HEK293 (cell line): Measurements from ENCODE around the gene FRMPD2.

ENCODE experiments used
- CTCF ChIA-PET: fragments of 350-600 bp; formaldehyde crosslinking; extraction: SDS; loops from one replicate; lab custom pipeline; 2021; ENCODE audit warnings: antibody characterized with exemption; lab: Yijun Ruan, JAX
- POLR2A ChIA-PET: fragments of 300-600 bp; formaldehyde crosslinking; extraction: SDS; loops from one replicate; lab custom pipeline; 2020; ENCODE audit warnings: antibody characterized with exemption, inconsistent platforms; lab: Yijun Ruan, JAX
- H3K27ac ChIP-seq: fragments of 200-500 bp; sonication (Bioruptor generic); 2 replicates; pipeline ENCODE4 v1.5.1; 2014; ENCODE audit warnings: low read depth, low read length, control low read depth, inconsistent platforms; ENCODE audit errors: extremely low read depth
- H3K36me3 ChIP-seq, 2 experiments: fragments of 200-500 bp in 1 of 2; sonication (Bioruptor generic) in 1 of 2; 1 replicate in 1 of 2; 2 replicates in 1 of 2; pipeline ENCODE4 v1.5.1; 2014 to 2017; ENCODE audit warnings: inconsistent platforms in 2 of 2, low read length in 2 of 2; ENCODE audit not compliant: control insufficient read depth in 2 of 2, insufficient read depth in 1 of 2
- H3K4me1 ChIP-seq: fragments of 200-500 bp; sonication (Bioruptor generic); 2 replicates; pipeline ENCODE4 v1.5.1; 2014; ENCODE audit warnings: mild to moderate bottlenecking, low read length, inconsistent platforms; ENCODE audit not compliant: control insufficient read depth, insufficient read depth
- H3K4me3 ChIP-seq: 2 replicates; pipeline ENCODE4 v1.5.1; 2011; ENCODE audit warnings: low read depth, mild to moderate bottlenecking, control low read depth, low read length, moderate library complexity
- H3K9me3 ChIP-seq: fragments of 200-500 bp; sonication (Bioruptor generic); 2 replicates; pipeline ENCODE4 v1.5.1; 2014; ENCODE audit warnings: low read depth, low read length, inconsistent platforms; ENCODE audit not compliant: control insufficient read depth, insufficient read depth
- KLF1 ChIP-seq: fragments of 450-650 bp; formaldehyde crosslinking; IDR thresholded peaks from 2 replicates; pipeline ENCODE4 v1.5.1; 2016; ENCODE audit warnings: missing biosample characterization, missing genetic modification characterization
- MEIS1 ChIP-seq: sonication (generic); formaldehyde crosslinking; IDR thresholded peaks from 2 replicates; pipeline ENCODE4 v1.8.1; 2022; ENCODE audit warnings: missing genetic modification reagents, mild to moderate bottlenecking, borderline replicate concordance
- MYNN ChIP-seq: fragments of 450-650 bp; formaldehyde crosslinking; IDR thresholded peaks from 2 replicates; pipeline ENCODE4 v1.5.1; 2016; ENCODE audit warnings: missing biosample characterization, missing genetic modification characterization, borderline replicate concordance
- OSR2 ChIP-seq: fragments of 450-650 bp; formaldehyde crosslinking; IDR thresholded peaks from 2 replicates; pipeline ENCODE4 v1.5.1; 2016; ENCODE audit warnings: missing biosample characterization, missing genetic modification characterization
- SCRT1 ChIP-seq: fragments of 450-650 bp; formaldehyde crosslinking; IDR thresholded peaks from 2 replicates; pipeline ENCODE4 v1.5.1; 2016; ENCODE audit warnings: missing biosample characterization, missing genetic modification characterization, borderline replicate concordance
- SP3 ChIP-seq: fragments of 450-650 bp; formaldehyde crosslinking; IDR thresholded peaks from 2 replicates; pipeline ENCODE4 v1.5.1; 2016; ENCODE audit warnings: missing biosample characterization, missing genetic modification characterization
- ZBTB20 ChIP-seq: fragments of 450-650 bp; formaldehyde crosslinking; IDR thresholded peaks from 2 replicates; pipeline ENCODE4 v1.5.1; 2016; ENCODE audit warnings: missing biosample characterization, missing genetic modification characterization
- ZEB2 ChIP-seq: fragments of 450-650 bp; formaldehyde crosslinking; IDR thresholded peaks from 2 replicates; pipeline ENCODE4 v1.5.1; 2016; ENCODE audit warnings: missing biosample characterization, missing genetic modification characterization
- ZFHX2 ChIP-seq: fragments of 450-650 bp; formaldehyde crosslinking; conservative IDR thresholded peaks from 2 replicates; pipeline ENCODE4 v1.5.1; 2016; ENCODE audit warnings: missing biosample characterization, missing genetic modification characterization
- ZNF112 ChIP-seq: fragments of 450-650 bp; formaldehyde crosslinking; IDR thresholded peaks from 2 replicates; pipeline ENCODE4 v1.5.0; 2017; ENCODE audit warnings: missing biosample characterization, missing genetic modification characterization
- ZNF223 ChIP-seq: fragments of 450-650 bp; formaldehyde crosslinking; IDR thresholded peaks from 2 replicates; pipeline ENCODE4 v1.5.1; 2016; ENCODE audit warnings: missing biosample characterization, missing genetic modification characterization
- ZNF248 ChIP-seq: fragments of 450-650 bp; formaldehyde crosslinking; IDR thresholded peaks from 2 replicates; pipeline ENCODE4 v1.5.1; 2017; ENCODE audit warnings: missing biosample characterization, missing genetic modification characterization
- ZNF292 ChIP-seq: fragments of 450-650 bp; formaldehyde crosslinking; IDR thresholded peaks from 2 replicates; pipeline ENCODE4 v1.5.1; 2016; ENCODE audit warnings: low read depth, missing biosample characterization, missing genetic modification characterization, borderline replicate concordance
- ZNF404 ChIP-seq: fragments of 450-650 bp; formaldehyde crosslinking; IDR thresholded peaks from 2 replicates; pipeline ENCODE4 v1.5.1; 2017; ENCODE audit warnings: missing biosample characterization, missing genetic modification characterization
- ZNF548 ChIP-seq: fragments of 450-650 bp; formaldehyde crosslinking; IDR thresholded peaks from 2 replicates; pipeline ENCODE4 v1.5.1; 2016; ENCODE audit warnings: missing biosample characterization, missing genetic modification characterization
- ZNF623 ChIP-seq: fragments of 450-650 bp; formaldehyde crosslinking; IDR thresholded peaks from 2 replicates; pipeline ENCODE4 v1.5.1; 2016; ENCODE audit warnings: missing biosample characterization, missing genetic modification characterization
- ZNF670 ChIP-seq: fragments of 450-650 bp; formaldehyde crosslinking; IDR thresholded peaks from 2 replicates; pipeline ENCODE4 v1.5.1; 2016; ENCODE audit warnings: missing biosample characterization, missing genetic modification characterization, low read depth
- ZNF76 ChIP-seq: fragments of 450-650 bp; formaldehyde crosslinking; IDR thresholded peaks from 2 replicates; pipeline ENCODE4; 2016; ENCODE audit warnings: low read depth, missing biosample characterization, missing genetic modification characterization, borderline replicate concordance
- ZNF791 ChIP-seq: fragments of 450-650 bp; formaldehyde crosslinking; IDR thresholded peaks from 2 replicates; pipeline ENCODE4 v1.5.1; 2016; ENCODE audit warnings: missing biosample characterization, missing genetic modification characterization
- ZNF830 ChIP-seq: fragments of 450-650 bp; IDR thresholded peaks from 2 replicates; pipeline ENCODE4 v1.5.0; 2018; ENCODE audit warnings: missing biosample characterization, missing genetic modification characterization, low read depth, mild to moderate bottlenecking, moderate library complexity
- ZSCAN23 ChIP-seq: fragments of 450-650 bp; formaldehyde crosslinking; IDR thresholded peaks from 2 replicates; pipeline ENCODE4 v1.5.1; 2016; ENCODE audit warnings: missing biosample characterization, missing genetic modification characterization
- TF ChIP-seq, protein P1 (sequence below): fragments of 450-650 bp; formaldehyde crosslinking; IDR thresholded peaks from 2 replicates; pipeline ENCODE4 v1.5.1; 2017; ENCODE audit warnings: missing biosample characterization, missing genetic modification characterization
- TF ChIP-seq, protein P2 (sequence below): fragments of 450-650 bp; formaldehyde crosslinking; conservative IDR thresholded peaks from 2 replicates; pipeline ENCODE4 v1.5.1; 2016; ENCODE audit warnings: low read depth, missing biosample characterization, missing genetic modification characterization
- TF ChIP-seq, protein P3 (sequence below): fragments of 450-650 bp; formaldehyde crosslinking; IDR thresholded peaks from 2 replicates; pipeline ENCODE4 v1.5.1; 2016; ENCODE audit warnings: missing biosample characterization, missing genetic modification characterization
- TF ChIP-seq, protein P4 (sequence below): fragments of 450-650 bp; formaldehyde crosslinking; IDR thresholded peaks from 2 replicates; pipeline ENCODE4 v1.5.1; 2016; ENCODE audit warnings: missing biosample characterization, missing genetic modification characterization

The FRMPD2 gene

DNA sequence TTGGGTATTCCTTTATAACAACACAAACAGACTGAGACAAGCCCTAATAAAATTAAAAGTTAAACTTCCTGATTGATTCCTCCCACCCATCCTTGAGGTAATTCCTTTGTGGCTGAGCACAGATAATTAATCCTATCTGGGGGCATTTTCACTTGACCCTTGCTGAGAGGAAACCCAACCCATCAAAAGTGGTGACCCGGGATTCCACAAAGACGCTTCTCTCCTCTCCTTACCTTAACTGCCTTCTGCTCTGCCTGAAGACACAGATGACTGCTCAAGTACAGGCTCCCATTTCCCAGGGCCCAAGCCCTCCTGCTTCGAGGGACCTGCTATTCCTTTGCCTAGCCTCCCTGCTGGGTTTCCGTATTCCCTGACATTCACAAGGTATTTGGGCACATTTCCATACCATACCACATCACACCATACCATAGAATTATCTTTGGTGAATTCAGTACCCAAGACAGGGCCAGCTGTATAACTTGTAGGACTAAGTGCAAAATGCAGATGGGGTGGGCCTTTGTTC is 22.1 kb upstream of the FRMPD2 start:
- POLR2A ChIA-PET: no interaction called here
- no peak for TF ChIP-seq ZNF223 (tag by site-specific recombination)
- no peak for TF ChIP-seq ZFHX2 (tag by site-specific recombination)
- CTCF ChIA-PET: interaction anchor here (1.6 kb wide), 1 partner anchor 8 kb away, joined by 5 read pairs; no protein-coding TSS in a partner anchor

DNA sequence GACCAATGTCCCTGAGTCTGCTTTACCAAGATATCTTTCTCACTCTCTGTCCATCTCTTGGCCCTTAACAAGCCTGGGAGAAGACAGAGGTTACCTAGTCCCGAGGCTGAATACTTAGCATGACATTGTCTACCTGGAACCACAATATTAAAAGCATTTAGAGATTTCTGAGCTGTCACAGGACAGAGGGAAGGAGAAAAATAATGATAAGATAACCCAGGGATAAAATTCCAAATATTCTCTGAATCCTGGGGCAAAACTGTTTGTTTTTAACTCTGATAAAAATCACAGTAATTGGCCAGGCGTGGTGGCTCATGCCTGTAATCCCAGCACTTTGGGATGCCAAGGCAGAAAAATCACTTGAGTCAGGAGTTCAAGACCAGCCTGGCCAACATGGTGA is 19.9 kb upstream of the FRMPD2 start:
- Histone ChIP-seq H3K4me1 (no peaks in the 10 kb centered on the region), H3K27ac (no peak overlapping the region)

More for the DNA sequence above, 22.1 kb upstream of the FRMPD2 start:
- no peaks in the 10 kb centered on the region for H3K4me1 ChIP-seq
- H3K4me3 ChIP-seq: no peak overlapping the region
- no peak overlapping the region for H3K27ac ChIP-seq
- H3K36me3 ChIP-seq: no peaks in the 10 kb centered on the region
- no peaks in the 10 kb centered on the region for H3K9me3 ChIP-seq

DNA sequence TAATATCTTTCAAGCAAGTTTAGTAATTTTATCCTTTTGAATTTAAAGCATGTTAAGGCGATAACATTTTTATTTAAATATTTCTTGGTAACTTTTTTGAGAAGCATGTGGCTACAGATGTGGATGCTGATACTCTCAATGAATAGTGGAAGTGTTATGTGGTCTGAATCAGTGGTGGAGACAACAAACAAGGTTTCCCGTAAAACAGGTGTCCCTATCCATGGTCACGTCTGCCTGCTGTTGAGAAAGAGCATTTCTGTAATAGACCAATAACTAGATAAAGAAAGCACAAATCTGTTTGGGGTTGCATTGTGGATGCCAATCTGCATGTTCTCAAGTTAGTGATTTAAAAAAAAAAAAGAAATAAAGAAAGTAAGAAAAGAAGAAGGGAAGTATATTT is 18.1 kb upstream of the FRMPD2 start:
- Histone ChIP-seq H3K9me3 (no peaks in the 10 kb centered on the region), H3K36me3 (no peaks in the 10 kb centered on the region), H3K4me1 (no peaks in the 10 kb centered on the region), H3K27ac (no peak overlapping the region), H3K4me3 (no peak overlapping the region)
- ChIA-PET POLR2A (no interaction called here), CTCF (interaction anchor here (0.9 kb wide), 1 partner anchor 78 kb away, joined by 3 read pairs; no protein-coding TSS in a partner anchor)
- no peak for TF ChIP-seq ZNF791
- no peak for TF ChIP-seq SP3 (tag by site-specific recombination)
- TF ChIP-seq ZEB2 (tag by site-specific recombination): no peak
- TF ChIP-seq ZNF670 (tag by site-specific recombination): no peak
- TF ChIP-seq MEIS1: no peak
- TF ChIP-seq ZNF76: no peak
- no peak for TF ChIP-seq ZNF292
- no peak for TF ChIP-seq ZNF548 (tag by site-specific recombination)
- no peak for TF ChIP-seq ZSCAN23 (tag by site-specific recombination)
- TF ChIP-seq KLF1 (tag by site-specific recombination): no peak
- TF ChIP-seq ZNF623 (tag by site-specific recombination): no peak
- TF ChIP-seq, protein P1, sequence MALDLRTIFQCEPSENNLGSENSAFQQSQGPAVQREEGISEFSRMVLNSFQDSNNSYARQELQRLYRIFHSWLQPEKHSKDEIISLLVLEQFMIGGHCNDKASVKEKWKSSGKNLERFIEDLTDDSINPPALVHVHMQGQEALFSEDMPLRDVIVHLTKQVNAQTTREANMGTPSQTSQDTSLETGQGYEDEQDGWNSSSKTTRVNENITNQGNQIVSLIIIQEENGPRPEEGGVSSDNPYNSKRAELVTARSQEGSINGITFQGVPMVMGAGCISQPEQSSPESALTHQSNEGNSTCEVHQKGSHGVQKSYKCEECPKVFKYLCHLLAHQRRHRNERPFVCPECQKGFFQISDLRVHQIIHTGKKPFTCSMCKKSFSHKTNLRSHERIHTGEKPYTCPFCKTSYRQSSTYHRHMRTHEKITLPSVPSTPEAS (tag by site-specific recombination): no peak
- TF ChIP-seq, protein P2, sequence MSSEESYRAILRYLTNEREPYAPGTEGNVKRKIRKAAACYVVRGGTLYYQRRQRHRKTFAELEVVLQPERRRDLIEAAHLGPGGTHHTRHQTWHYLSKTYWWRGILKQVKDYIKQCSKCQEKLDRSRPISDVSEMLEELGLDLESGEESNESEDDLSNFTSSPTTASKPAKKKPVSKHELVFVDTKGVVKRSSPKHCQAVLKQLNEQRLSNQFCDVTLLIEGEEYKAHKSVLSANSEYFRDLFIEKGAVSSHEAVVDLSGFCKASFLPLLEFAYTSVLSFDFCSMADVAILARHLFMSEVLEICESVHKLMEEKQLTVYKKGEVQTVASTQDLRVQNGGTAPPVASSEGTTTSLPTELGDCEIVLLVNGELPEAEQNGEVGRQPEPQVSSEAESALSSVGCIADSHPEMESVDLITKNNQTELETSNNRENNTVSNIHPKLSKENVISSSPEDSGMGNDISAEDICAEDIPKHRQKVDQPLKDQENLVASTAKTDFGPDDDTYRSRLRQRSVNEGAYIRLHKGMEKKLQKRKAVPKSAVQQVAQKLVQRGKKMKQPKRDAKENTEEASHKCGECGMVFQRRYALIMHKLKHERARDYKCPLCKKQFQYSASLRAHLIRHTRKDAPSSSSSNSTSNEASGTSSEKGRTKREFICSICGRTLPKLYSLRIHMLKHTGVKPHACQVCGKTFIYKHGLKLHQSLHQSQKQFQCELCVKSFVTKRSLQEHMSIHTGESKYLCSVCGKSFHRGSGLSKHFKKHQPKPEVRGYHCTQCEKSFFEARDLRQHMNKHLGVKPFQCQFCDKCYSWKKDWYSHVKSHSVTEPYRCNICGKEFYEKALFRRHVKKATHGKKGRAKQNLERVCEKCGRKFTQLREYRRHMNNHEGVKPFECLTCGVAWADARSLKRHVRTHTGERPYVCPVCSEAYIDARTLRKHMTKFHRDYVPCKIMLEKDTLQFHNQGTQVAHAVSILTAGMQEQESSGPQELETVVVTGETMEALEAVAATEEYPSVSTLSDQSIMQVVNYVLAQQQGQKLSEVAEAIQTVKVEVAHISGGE: no peak
- TF ChIP-seq MYNN (tag by site-specific recombination): no peak
- TF ChIP-seq, protein P3, sequence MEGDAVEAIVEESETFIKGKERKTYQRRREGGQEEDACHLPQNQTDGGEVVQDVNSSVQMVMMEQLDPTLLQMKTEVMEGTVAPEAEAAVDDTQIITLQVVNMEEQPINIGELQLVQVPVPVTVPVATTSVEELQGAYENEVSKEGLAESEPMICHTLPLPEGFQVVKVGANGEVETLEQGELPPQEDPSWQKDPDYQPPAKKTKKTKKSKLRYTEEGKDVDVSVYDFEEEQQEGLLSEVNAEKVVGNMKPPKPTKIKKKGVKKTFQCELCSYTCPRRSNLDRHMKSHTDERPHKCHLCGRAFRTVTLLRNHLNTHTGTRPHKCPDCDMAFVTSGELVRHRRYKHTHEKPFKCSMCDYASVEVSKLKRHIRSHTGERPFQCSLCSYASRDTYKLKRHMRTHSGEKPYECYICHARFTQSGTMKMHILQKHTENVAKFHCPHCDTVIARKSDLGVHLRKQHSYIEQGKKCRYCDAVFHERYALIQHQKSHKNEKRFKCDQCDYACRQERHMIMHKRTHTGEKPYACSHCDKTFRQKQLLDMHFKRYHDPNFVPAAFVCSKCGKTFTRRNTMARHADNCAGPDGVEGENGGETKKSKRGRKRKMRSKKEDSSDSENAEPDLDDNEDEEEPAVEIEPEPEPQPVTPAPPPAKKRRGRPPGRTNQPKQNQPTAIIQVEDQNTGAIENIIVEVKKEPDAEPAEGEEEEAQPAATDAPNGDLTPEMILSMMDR: no peak

More for the DNA sequence above, 19.9 kb upstream of the FRMPD2 start:
- TF ChIP-seq ZBTB20 (tag by site-specific recombination) (no peak), ZNF248 (tag by site-specific recombination) (no peak), ZNF112 (tag by site-specific recombination) (no peak), ZNF830 (tag by site-specific recombination) (no peak), ZNF404 (no peak), OSR2 (tag by site-specific recombination) (no peak), SCRT1 (no peak)
- TF ChIP-seq, protein P4, sequence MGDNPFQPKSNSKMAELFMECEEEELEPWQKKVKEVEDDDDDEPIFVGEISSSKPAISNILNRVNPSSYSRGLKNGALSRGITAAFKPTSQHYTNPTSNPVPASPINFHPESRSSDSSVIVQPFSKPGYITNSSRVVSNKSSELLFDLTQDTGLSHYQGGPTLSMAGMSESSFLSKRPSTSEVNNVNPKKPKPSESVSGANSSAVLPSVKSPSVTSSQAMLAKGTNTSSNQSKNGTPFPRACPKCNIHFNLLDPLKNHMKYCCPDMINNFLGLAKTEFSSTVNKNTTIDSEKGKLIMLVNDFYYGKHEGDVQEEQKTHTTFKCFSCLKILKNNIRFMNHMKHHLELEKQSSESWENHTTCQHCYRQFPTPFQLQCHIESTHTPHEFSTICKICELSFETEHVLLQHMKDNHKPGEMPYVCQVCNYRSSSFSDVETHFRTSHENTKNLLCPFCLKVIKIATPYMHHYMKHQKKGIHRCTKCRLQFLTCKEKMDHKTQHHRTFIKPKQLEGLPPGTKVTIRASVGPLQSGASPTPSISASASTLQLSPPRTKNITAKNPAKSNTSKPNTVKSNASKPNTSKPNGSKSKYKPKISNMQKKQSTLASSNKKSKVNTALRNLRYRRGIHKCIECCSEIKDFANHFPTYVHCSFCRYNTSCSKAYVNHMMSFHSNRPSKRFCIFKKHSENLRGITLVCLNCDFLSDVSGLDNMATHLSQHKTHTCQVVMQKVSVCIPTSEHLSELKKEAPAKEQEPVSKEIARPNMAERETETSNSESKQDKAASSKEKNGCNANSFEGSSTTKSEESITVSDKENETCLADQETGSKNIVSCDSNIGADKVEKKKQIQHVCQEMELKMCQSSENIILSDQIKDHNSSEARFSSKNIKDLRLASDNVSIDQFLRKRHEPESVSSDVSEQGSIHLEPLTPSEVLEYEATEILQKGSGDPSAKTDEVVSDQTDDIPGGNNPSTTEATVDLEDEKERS (tag by site-specific recombination): no peak
- no peak overlapping the region for H3K4me3 ChIP-seq
- H3K9me3 ChIP-seq: no peaks in the 10 kb centered on the region
- ChIA-PET POLR2A (no interaction called here), CTCF (interaction anchor here (0.6 kb wide), 1 partner anchor 91 kb away, joined by 3 read pairs; no protein-coding TSS in a partner anchor)
- no peaks in the 10 kb centered on the region for H3K36me3 ChIP-seq
